ENCODE data around the gene PDE4B.

DNA sequence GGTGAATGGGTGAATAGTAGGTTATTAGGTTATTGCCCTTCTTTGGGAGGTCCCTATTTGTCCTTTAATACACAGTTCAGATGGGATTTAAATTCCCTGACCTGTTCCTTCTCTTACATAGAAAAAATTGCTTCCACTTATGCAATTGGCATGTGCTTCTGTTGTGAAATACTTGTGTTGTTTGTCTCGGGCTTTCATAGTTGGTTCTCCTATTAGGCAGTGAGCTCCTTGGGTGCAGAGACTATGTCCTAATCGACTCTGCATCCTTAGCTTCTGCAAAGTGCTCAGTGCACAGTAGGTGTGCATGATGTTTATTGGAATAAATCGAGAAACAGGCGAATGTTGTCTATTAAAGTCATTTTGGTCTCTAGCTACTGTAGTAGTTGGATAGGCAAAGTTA, 1.3 kb upstream of the PDE4B start:
- TF ChIP-seq POLR2AphosphoS5 (IDR thresholded peaks at IDR 0.05; ENCODE audit: insufficient read depth in 1 of 2, low read depth in 1 of 2): no peak
- TF ChIP-seq, protein P1, sequence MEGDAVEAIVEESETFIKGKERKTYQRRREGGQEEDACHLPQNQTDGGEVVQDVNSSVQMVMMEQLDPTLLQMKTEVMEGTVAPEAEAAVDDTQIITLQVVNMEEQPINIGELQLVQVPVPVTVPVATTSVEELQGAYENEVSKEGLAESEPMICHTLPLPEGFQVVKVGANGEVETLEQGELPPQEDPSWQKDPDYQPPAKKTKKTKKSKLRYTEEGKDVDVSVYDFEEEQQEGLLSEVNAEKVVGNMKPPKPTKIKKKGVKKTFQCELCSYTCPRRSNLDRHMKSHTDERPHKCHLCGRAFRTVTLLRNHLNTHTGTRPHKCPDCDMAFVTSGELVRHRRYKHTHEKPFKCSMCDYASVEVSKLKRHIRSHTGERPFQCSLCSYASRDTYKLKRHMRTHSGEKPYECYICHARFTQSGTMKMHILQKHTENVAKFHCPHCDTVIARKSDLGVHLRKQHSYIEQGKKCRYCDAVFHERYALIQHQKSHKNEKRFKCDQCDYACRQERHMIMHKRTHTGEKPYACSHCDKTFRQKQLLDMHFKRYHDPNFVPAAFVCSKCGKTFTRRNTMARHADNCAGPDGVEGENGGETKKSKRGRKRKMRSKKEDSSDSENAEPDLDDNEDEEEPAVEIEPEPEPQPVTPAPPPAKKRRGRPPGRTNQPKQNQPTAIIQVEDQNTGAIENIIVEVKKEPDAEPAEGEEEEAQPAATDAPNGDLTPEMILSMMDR (IDR thresholded peaks at IDR 0.05): no peak
- no peak for TF ChIP-seq POLR2A (IDR thresholded peaks at IDR 0.05)

All from vagina (tissue), 2 donors.